ENCODE measurements around the gene PLGLB1. TPM values are rescaled to one million over a fixed set of nuclear protein-coding genes. Genes with fewer than 3 reads are reported as not detected.

Gene PLGLB1
- total RNA-seq, 1 donor from 2014 or later: 8.9 TPM

Other genes starting within 250 kb of the PLGLB1 start
- 2.6 TPM for gene CD8A, start 230.9 kb downstream of the PLGLB1 start, total RNA-seq
- 1.1 TPM for gene CD8B, start 160.0 kb downstream of the PLGLB1 start, total RNA-seq
- gene RGPD1, start 79.7 kb downstream of the PLGLB1 start, total RNA-seq: 4.8 TPM